Osteocyte (in vitro differentiated cells): ENCODE data around the gene FCHO1. TPM values are rescaled to one million over a fixed set of nuclear protein-coding genes. Genes with fewer than 3 reads are reported as not detected.

Source experiments
- DNase-seq: peaks from one replicate; pipeline ENCODE4 v3.0.0; 2021; ENCODE audit warnings: mixed read lengths; ENCODE audit not compliant: unreplicated experiment; ENCODE audit errors: extremely low spot score
- H3K27ac Mint-ChIP-seq: one replicate; pipeline ENCODE4 v1.8.0; 2021; ENCODE audit warnings: mild to moderate bottlenecking, mixed read lengths; ENCODE audit not compliant: unreplicated experiment
- H3K27me3 Mint-ChIP-seq: one replicate; pipeline ENCODE4 v1.8.0; 2021; ENCODE audit warnings: mixed read lengths; ENCODE audit not compliant: unreplicated experiment
- H3K36me3 Mint-ChIP-seq: one replicate; pipeline ENCODE4 v1.8.0; 2021; ENCODE audit warnings: mixed read lengths; ENCODE audit not compliant: unreplicated experiment
- H3K4me1 Mint-ChIP-seq: one replicate; pipeline ENCODE4 v1.8.0; 2021; ENCODE audit warnings: mixed read lengths; ENCODE audit not compliant: unreplicated experiment
- H3K4me3 Mint-ChIP-seq: one replicate; pipeline ENCODE4 v1.8.0; 2021; ENCODE audit warnings: mild to moderate bottlenecking, moderate library complexity, mixed read lengths; ENCODE audit not compliant: unreplicated experiment
- H3K9me3 Mint-ChIP-seq: one replicate; pipeline ENCODE4 v1.8.0; 2021; ENCODE audit warnings: mixed read lengths; ENCODE audit not compliant: unreplicated experiment
- total RNA-seq: library from RNA; stranded (reverse); gene quantifications from 2 replicates; pipeline ENCODE4 v1.2.1, GENCODE V29; 2021
- TF ChIP-seq, protein P1 (sequence below): fragments of 200-600 bp; sonication (generic); IDR thresholded peaks from 2 replicates; pipeline ENCODE4 v1.5.0; 2021; ENCODE audit warnings: antibody characterized with exemption, mild to moderate bottlenecking, moderate library complexity

Gene FCHO1
- total RNA-seq, 1 donor from 2014 or later, result 0.56 TPM

DNA sequence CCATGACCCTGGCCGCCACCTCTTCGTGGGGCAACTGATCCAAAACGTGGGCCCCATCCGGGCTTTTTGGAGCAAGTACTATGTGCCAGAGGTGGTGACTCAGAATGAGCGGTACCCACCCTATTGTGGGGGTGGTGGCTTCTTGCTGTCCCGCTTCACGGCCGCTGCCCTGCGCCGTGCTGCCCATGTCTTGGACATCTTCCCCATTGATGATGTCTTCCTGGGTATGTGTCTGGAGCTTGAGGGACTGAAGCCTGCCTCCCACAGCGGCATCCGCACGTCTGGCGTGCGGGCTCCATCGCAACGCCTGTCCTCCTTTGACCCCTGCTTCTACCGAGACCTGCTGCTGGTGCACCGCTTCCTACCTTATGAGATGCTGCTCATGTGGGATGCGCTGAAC lies 60.4 kb downstream of the FCHO1 start:
- Mint-ChIP-seq H3K27me3 (peaks cover 16% of the 10 kb centered on the region), H3K4me1 (no peaks in the 10 kb centered on the region), H3K9me3 (no peaks in the 10 kb centered on the region), H3K4me3 (no peak overlapping the region), H3K36me3 (no peaks in the 10 kb centered on the region), H3K27ac (no peak overlapping the region)
- TF ChIP-seq, protein P1, sequence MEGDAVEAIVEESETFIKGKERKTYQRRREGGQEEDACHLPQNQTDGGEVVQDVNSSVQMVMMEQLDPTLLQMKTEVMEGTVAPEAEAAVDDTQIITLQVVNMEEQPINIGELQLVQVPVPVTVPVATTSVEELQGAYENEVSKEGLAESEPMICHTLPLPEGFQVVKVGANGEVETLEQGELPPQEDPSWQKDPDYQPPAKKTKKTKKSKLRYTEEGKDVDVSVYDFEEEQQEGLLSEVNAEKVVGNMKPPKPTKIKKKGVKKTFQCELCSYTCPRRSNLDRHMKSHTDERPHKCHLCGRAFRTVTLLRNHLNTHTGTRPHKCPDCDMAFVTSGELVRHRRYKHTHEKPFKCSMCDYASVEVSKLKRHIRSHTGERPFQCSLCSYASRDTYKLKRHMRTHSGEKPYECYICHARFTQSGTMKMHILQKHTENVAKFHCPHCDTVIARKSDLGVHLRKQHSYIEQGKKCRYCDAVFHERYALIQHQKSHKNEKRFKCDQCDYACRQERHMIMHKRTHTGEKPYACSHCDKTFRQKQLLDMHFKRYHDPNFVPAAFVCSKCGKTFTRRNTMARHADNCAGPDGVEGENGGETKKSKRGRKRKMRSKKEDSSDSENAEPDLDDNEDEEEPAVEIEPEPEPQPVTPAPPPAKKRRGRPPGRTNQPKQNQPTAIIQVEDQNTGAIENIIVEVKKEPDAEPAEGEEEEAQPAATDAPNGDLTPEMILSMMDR, result no peak
- DNase-seq, result no peak

DNA sequence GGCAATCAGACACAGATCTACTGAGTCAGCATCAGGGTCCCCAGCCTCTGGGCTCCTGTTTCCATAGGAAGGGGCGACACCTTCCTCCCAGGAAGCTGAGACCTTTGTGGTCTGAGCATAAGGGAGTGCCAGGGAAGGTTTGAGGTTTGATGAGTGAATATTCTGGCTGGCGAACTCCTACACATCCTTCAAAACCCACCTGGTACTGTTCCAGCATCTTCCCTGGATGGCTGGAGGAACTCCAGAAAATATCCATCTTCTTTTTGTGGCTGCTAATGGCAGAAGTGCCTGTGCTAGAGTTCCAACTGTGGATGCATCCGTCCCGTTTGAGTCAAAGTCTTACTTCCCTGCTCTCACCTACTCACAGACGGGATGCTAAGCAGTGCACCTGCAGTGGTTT lies 60.8 kb downstream of the FCHO1 start:
- DNase-seq, result no peak
- Mint-ChIP-seq H3K36me3 (no peaks in the 10 kb centered on the region), H3K4me1 (no peaks in the 10 kb centered on the region), H3K4me3 (no peak overlapping the region), H3K27ac (no peak overlapping the region), H3K27me3 (peaks cover 16% of the 10 kb centered on the region), H3K9me3 (no peaks in the 10 kb centered on the region)
- TF ChIP-seq, protein P1, result no peak

DNA sequence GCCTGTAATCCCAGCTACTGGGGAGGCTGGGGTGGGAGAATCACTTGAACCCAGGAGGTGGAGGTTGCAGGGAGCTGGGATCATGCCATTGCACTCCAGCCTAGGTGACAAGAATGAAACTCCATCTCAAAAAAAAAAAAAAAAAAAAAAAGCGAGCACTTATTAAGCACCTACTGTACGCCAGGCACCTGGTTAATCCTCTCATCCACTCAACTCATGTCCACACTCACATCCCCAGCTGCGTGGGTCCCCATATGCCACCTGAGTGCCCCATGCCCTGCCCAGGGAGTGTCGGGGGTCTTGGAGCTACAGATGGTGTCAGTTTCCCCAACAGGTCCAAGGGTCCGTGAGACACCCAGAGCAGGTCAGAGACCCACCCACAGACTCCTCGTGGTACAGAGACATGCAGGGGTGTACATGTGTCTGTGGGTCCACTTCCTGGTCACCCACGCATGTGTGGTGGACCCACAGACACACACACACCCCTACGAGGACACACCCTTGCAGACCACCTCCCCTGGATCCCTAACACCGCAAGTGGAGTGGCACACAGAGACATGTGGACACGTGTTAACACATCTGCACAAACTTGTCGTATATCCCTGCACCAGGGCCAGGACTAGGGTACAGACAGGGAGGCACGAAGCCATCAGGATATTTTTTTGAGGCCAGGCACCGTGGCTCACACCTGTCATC lies 66.5 kb downstream of the FCHO1 start:
- Mint-ChIP-seq H3K27ac (no peak overlapping the region), H3K36me3 (no peaks in the 10 kb centered on the region), H3K27me3 (peaks cover 5% of the 10 kb centered on the region), H3K9me3 (no peaks in the 10 kb centered on the region), H3K4me1 (no peaks in the 10 kb centered on the region), H3K4me3 (no peak overlapping the region)
- no peak for DNase-seq
- TF ChIP-seq, protein P1, result no peak

DNA sequence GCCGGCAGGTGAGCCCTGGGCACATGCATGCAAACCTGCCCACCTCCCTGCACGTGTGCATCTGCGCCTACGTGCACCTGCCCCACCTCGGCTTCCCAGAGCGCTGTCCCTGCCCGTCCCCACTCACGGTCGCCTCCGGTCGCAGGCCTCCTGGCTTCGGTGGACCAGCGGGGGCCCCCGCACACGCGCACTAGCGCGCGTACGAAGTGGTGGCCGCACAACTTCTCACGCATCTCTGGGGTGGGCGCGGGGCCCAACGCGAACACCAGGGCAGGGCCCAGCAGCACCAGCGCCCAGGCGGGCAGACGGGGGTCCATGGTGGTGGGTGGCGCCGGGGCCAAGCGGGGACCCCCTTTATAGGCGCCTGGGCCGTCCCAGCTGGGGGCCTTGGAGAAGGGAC lies 69.9 kb downstream of the FCHO1 start, which contains the start of gene INSL3:
Gene INSL3, minus strand, starts transcription at position 330 of the 400 bp plus-strand sequence. Its CDS starts 13 bp downstream, at position 317.
- Mint-ChIP-seq H3K4me1 (no peaks in the 10 kb centered on the region), H3K27me3 (peaks cover 9% of the 10 kb centered on the region)
- no peak for DNase-seq

DNA sequence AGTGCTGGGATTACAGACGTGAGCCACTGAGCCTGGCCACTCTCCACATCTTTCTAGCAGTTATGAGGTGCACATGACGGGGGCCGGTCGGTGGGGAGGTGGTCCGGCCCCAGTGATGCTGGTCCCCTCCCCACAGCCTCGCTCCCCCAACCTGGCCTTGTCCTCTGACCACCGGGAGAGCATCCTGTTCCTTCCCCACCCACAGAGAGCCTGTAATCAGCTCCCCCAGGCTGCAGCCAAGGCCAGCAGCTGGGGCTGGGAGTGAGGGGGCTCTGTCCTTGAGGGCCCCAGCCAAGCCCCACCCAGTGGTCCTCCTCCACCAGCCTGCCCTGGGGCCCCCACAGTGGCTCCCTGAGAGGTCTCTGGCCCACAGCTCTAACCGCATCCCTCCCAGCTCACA lies 73.1 kb downstream of the FCHO1 start:
- no peak overlapping the region for H3K27ac Mint-ChIP-seq

More for the DNA sequence above, 69.9 kb downstream of the FCHO1 start, which contains the start of gene INSL3:
- Mint-ChIP-seq H3K4me3 (no peak within 1 kb of the TSS), H3K36me3 (no peaks in the 10 kb centered on the region), H3K9me3 (no peaks in the 10 kb centered on the region), H3K27ac (no peak within 1 kb of the TSS)
- TF ChIP-seq, protein P1, result no peak

More for the DNA sequence above, 73.1 kb downstream of the FCHO1 start:
- TF ChIP-seq, protein P1, result no peak
- no peaks in the 10 kb centered on the region for H3K9me3 Mint-ChIP-seq
- H3K36me3 Mint-ChIP-seq, result no peaks in the 10 kb centered on the region
- H3K4me3 Mint-ChIP-seq, result no peak overlapping the region
- H3K27me3 Mint-ChIP-seq, result peaks cover 13% of the 10 kb centered on the region
- no peaks in the 10 kb centered on the region for H3K4me1 Mint-ChIP-seq
- no peak for DNase-seq
